Skin of body (tissue), 2 donors: ENCODE data around the gene PFKFB4. TPM values are rescaled to one million over a fixed set of nuclear protein-coding genes. Genes with fewer than 3 reads are reported as not detected.
"Not testable (repeated sequence)": the region's sequence is repeated elsewhere in the genome, so short reads cannot be mapped to it uniquely, and the experiment has no call there.

Experiments used
- DNase-seq: peaks from one replicate; lab custom pipeline; 2025; lab: John Stamatoyannopoulos, UW
- total RNA-seq: library from RNA; depleted of rRNA; stranded (reverse); fragments of >200 nt; gene quantifications from one replicate; pipeline ENCODE4 v1.2.3, GENCODE V29; 2014

PFKFB4 gene
- total RNA-seq, 1 donor from 2014 or later: 5.4 TPM

- DNase-seq: no peak
These were observed 55.4 kb downstream of the PFKFB4 start for GRCh38 chr3:48501196-48501595.

- DNase-seq: no peak
These were observed 55.9 kb downstream of the PFKFB4 start for GRCh38 chr3:48500656-48501055.

DNA sequence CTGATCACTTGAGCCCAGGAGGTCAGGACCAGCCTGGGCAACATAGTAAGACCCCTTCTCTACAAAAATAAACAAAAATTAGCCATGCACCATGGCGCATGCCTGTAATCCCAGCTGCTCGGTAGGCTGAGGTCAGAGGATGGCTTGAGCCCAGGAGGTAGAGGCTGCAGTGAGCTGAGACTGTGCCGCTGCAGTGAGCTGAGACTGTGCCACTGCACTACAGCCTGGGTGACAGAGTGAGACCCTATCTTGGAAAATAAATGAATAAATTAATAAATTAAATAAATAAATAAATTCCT is 63.5 kb downstream of the PFKFB4 start:
- DNase-seq: no peak

DNA sequence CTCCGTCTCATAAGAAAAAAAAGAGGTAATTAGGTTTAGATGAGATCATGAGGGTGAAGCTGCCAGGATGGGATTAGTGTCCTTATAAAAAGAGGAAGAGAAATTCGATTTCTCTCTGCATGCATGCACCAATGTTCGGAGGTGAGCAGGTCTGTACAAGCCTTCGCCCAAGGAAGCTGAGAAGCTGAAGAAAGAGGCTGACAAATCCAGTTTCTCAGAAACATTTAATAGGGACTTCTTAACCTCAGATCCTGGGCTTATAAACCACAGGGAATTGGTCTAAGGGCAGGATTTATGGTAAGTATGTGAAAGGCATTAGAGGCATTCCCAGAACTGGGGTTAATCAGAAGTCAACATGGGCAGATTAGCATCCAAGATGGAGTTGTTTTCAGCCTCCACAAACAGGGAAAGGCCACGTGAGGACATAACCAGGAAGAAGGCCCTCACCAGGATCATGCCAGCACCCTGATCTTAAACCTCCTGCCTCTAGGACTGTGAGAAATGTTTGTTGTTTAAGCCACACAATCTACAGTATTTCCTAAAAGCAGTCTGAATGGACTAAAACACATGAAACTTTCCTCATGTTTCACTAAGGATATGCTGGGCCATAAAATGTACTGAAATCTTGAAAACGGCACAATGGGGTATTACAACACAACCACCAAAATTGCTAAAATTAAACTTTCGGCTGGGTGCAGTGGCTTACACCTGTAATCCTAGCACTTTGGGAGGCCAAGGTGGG is 64.0 kb downstream of the PFKFB4 start:
- DNase-seq: no peak

DNA sequence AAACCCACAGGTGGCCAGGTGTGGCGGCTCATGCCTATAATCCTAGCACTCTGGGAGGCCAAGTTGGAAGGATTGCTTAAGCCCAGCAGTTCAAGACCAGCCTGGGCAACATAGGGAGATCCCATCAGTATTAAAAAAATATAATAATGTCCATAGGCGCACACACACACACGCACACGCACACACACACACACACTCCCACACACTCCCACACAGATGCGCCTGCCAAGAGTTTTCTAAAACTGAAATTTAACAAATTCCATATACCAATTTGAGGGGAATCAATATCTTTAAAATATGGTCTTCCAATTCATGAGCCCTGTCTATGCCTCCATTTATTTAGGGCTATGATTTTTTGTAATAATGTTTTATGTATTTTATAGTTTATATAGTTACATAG is 69.7 kb downstream of the PFKFB4 start:
- no peak for DNase-seq

- not testable (repeated sequence) for DNase-seq
These were observed 73.8 kb downstream of the PFKFB4 start for GRCh38 chr3:48482822-48483221.

- DNase-seq: not testable (repeated sequence)
These were observed 75.7 kb downstream of the PFKFB4 start for GRCh38 chr3:48480891-48481290.

DNA sequence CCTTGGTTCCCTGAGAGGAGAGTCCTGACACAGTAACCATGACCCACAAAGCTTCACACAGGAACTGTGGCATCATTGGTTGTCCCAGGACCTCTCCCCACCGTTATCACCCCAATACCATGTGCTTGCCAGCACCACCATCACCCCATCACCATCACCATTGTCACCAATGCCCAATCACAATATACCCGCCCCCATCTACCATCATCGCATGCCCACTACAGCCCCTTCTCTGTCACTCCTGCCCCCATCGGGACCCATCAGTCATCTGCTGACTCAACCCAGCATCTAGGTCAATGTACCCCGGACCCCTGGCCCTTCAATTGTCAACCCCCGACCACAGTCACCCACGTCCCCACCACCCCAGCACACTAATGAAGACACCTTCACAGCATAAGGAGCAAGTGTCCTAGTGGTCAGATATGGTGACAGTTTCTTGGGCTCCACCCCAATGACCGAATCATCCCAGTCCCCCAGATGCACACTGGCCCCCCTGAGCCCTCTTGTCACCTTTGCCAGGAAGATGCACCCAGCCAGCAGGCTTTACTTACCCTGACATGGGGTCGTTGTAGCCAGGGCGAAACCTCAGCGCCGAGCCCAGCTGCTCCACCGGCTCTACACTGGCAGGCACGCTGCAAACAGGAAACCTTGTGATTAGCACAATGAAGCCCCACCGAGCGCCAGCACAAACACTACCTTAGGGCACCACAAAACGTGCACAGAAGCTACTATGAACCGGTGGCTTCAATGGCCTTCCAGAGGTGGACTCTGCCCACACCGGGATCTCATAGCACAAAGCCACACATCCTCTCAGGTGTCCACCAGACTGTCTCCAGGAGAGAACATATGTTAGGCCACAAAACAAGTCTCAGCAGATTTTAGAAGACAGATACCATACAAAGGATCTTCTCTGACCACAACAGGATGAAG is 77.7 kb downstream of the PFKFB4 start:
- no peak for DNase-seq

DNA sequence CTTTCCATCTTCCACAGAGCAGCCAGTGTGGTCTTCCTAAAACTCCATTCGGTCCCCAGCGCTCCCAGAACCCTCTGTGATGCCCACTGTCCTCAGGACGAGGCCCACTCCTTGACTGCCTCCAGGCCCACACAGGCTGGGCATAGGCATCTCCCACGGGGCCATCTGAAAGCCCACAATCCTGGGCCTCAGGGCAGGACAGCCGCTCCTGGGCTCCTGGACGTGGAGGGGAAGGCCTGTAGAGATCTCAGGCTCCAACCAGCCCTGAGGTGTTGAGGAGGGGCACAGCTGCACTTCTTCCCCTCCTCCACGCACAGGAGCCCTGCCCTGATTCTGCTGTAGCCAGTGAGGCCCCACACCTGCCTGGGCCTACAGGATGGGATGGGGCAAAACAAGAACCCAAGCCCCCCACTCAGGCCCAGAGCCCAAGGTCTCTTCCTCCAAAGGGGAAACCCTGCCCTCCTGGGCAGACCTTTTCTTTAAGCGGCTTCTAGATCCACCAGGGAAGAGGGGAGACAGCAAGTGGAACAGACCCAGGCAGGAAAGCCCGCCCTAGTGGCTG is 78.6 kb downstream of the PFKFB4 start:
- DNase-seq: no peak

DNA sequence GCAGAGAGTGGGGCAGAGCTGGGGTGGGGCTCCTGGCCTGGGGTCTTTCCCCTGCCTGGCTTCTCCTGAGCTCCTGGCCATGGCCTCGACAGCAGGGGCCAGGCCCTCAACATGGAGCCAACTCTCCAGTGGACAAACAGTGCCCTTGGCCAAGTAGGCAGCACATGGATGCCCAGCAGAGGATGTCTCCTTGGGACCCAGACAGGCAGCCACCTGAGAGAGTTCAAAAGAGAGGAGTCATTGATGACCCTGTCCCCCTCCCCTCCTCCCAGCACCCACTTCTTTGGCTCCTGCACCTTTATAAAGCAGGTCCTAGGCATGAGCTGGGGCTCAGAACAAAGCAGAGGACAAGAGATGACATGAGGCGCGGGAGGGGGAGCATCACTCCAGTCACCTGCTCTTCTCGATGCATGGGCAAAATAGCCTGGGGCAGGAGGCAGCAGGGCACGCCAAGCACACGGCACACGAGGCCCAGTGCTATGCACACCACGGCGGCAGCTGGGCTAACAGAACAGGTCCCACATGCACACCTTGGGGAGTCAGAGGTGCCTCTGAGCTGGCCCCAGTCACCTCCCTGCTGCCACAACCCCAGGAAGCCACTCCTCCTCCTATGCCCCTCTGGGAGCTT is 80.1 kb downstream of the PFKFB4 start:
- DNase-seq: no peak

GRCh38 chr3:48475188-48475587 is 81.4 kb downstream of the PFKFB4 start:
- DNase-seq: no peak

DNA sequence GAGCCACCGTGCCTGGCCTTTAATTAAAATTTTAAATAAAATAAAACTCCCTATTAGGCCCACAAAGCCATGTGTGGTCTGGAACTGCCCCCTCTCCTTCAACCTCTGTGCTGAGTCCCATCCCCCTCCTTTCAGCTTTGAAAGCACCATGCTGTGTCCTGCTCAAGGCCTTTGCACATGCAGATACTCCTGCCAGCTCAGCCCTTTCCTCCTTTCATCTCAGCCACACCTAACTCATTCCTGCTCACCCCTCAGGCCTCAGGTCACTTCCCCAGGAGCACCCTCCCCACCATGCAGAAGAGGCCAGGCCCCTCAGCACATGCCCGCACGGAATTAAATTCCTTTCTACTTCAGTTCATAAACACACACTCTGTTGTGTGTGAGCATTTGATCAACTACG is 82.0 kb downstream of the PFKFB4 start:
- DNase-seq: no peak

DNA sequence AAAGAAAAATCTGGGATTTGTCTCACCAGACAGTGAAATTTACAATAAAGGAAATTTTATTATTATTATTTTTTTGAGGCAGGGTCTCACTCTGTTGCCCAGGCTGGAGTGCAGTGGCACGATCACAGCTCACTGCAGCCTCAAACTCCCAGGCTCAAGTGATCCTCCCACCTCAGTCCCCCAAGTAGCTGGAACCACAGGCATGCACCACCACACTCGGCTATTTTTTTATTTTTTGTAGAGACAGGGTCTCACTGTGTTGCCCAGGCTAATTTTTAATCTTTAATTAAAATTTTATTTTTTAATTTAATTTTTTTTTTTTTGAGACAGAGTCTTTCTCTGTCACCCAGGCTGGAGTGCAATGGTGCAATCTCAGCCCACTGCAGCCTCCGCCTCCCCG is 82.6 kb downstream of the PFKFB4 start:
- DNase-seq: not testable (repeated sequence)

DNA sequence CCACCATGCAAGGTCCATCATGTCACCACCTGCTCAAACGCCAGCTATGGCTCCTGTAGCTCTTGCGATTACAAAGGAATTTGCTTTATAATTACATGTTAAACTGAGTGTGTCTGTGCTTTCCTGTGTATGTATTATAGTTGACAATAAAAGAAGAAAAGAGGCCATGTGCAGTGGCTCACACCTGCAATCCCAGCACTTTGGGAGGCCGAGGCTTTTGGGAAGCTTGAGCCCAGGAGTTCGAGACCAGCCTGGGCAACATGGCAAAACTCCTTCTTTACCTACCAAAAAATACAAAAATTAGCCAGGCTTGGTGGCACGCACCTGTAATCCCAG is 83.0 kb downstream of the PFKFB4 start:
- peak; percentile 47 for DNase-seq

- peak; percentile 90 for DNase-seq
These were observed 83.5 kb downstream of the PFKFB4 start for GRCh38 chr3:48472923-48473616.

DNA sequence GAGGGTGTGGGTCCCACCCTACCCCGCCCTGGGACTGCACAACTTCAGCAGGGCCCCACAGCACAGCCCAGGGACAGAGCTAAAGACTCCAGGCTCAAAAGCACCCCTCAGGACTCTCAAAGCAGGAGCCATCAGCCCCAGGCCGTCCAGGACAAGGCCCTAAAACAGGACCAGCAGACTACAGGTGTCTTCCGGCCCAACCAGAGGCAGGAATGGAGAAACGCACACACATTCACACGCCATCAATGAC is 84.0 kb downstream of the PFKFB4 start:
- DNase-seq: peak; percentile 79

GRCh38 chr3:48470286-48470685 is 86.3 kb downstream of the PFKFB4 start:
- DNase-seq: no peak

GRCh38 chr3:48469046-48469915 is 87.3 kb downstream of the PFKFB4 start:
- no peak for DNase-seq

- no peak for DNase-seq
These were observed 88.3 kb downstream of the PFKFB4 start for GRCh38 chr3:48468329-48468731.
